GM18873 (cell line): Measurements from ENCODE around the gene TRAPPC3.
"Not testable (repeated sequence)": the region's sequence is repeated elsewhere in the genome, so short reads cannot be mapped to it uniquely, and the experiment has no call there.

ENCODE experiments used
- ATAC-seq: cut with Tn5 transposase; IDR thresholded peaks from one replicate; pipeline ENCODE4 v1.9.1; 2021; ENCODE audit warnings: mild to moderate bottlenecking, moderate library complexity, moderate number of reproducible peaks; ENCODE audit not compliant: unreplicated experiment, low FRiP score

Gene TRAPPC3

DNA sequence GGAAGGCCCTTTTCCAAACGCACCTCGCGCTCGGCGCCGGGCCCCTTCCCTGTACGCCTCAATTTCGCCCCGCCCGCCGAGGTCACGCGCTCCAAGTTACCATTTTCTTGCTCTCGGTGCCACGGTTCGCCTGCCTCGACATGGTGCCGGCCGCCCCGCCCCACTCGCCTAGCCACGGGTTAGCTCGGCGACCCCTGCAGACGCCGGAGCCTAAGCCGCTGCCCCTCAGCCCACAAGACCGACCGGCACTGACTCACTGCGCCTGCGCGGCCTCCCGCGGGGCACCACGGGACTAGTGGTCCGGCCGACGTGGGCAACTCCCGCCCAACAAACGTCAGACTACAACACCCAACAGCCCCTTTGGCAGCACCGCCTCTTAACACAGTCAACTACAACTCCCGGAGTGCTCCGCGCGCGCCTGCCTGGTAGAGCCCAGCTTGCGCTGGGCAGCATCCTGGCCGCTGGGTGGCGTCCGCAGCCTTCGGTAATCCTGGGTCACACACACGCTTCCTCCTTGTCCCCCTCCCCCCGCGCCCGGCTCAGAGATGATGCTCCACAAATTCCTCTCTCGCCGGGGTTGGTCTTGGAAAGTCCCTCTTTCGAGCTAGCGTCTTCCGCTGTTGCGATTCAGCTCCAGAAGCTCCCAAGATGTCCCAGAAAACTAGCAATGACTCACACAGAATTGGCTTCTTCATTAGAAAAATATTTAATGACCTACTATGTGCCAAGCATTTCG lies at the start of gene TRAPPC3:
TRAPPC3 (minus strand) TSS at position 250 of the 736 bp plus-strand sequence; CDS start at position 142, 108 bp downstream.
- peak; percentile 92 for ATAC-seq

DNA sequence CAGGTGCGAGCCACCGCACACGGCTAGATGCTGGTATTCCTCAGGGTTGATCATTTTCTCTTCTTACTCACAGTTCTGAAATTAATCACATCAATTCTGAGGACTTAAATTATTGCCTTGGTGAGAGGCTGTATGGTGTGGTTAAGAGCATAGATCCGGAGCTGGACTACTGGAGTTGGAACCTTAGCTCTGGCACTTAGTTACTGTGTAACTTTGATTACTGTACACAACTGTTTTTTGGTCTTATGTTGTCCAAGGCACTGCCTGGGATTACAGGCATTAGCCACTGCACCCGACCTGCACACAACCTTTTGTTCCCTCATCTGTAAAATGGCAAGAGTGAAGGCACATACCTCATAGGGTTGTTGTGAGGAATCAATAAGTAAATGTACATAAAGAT lies 49.4 kb upstream of the TRAPPC3 start:
- ATAC-seq = no peak

DNA sequence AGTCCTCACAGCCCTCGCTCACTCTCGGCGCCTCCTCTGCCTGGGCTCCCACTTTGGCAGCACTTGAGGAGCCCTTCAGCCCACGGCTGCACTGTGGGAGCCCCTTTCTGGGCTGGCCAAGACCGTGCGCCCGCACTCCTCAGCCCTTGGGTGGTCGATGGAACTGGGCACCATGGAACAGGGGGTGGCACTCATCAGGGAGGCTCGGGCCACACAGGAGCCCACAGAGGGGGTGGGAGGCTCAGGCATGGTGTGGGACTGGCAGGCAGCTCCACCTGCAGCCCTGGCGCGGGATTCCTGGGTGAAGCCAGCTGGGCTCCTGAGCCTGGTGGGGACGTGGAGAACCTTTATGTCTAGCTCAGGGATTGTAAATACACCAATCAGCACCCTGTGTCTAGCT lies 47.5 kb upstream of the TRAPPC3 start:
- not testable (repeated sequence) for ATAC-seq

DNA sequence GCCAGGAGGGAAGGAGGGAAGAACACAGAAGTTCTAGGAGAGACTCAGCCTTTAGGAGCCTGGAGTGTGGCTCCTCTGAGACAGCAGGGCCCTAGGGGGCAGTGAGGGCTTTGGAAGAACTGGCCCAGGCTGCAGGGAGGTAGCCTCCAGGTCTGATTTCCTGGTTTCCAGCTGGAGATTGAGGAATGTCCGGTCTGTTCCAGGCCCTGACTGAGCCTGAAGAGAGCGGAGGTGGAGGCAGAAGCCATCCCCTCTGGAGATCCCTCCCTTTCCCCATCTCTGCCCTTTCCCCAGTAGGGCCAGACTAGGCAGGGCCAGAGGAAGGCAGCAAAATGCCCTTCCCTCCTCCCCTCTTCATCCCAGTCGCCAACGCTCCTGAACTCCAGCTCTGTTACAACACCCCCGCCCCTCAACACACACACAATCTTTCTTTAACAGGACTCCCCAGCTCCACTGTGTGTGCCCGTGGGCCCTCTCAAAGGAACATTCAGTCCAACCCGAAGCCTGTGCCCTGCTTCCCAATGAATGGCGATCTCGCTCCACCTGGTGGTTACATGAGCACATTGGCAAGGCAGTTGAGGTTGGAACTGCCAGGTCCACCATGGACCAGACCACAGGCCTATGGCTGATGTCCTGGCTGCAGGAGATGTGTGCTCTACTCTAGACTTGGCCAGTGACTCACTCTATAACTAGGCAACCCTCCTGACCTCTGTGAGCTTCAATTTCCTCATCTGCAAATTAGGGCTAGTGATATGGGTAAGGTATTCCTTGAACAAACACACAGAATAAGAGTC lies 38.7 kb upstream of the TRAPPC3 start:
- peak; percentile 55 for ATAC-seq

DNA sequence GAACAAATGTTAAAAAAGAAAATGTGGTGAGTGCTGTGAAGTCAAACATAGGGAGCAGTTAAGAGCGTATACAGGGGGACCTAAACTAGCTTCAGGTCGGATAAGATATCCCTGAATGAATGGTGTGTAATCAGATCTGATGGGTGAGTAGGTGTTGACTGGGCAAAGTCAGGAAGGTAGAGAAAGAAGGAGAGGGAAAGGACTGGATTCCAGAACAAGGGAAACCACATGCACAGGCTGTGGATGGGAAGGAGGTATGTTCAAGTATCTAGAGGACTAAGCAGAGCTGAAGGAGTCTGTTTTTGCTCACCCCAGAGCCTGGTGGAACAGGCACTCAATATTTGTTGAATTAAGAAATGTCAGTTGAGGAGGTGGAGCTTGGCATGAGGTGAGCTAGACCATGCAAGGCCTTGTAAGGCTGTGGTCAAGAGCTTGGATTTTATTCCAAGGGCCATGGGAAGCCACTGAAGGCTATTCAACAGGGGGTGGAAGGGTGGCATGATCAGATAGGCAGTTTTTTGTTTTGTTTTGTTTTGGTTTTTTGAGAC lies 34.1 kb upstream of the TRAPPC3 start:
- no peak for ATAC-seq

DNA sequence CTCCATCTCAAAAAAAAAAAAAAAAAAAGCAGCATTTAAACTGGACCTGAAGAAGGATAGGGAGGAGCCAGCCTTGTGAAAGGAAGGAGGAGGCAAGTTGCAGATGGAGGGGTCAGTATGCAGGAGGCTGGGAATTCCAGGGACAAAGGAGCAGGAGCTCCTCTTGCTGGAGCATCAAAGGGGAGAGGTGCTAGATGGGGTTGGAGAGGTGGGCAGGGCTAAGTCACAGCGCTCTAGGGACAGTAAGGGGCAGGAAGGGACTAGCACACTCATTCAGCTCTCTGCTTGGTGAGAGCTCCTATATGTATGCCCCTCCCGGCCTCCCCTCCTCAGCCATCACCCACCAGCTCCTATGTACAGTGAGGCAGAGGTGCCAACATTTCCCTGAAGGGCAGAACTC lies 33.4 kb upstream of the TRAPPC3 start:
- no peak for ATAC-seq

DNA sequence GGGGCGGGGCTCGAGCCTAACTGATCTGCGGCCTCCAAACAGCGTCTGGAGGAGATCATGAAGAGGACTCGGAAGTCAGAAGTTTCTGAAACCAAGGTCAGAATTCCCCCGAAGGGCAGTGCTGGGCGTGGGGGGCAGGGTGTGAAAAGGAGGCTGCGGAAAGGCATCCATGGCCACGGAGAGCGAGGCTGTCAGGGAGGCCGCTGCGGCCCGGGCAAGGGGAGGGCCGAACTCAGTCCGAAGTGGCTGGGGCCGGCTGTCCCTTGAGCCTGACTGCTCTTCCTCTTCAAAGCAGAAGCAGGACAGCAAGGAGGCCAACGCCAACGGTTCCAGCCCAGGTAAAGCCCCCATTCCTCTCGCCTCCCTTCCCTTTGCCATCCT lies 29.9 kb upstream of the TRAPPC3 start:
- ATAC-seq = no peak

DNA sequence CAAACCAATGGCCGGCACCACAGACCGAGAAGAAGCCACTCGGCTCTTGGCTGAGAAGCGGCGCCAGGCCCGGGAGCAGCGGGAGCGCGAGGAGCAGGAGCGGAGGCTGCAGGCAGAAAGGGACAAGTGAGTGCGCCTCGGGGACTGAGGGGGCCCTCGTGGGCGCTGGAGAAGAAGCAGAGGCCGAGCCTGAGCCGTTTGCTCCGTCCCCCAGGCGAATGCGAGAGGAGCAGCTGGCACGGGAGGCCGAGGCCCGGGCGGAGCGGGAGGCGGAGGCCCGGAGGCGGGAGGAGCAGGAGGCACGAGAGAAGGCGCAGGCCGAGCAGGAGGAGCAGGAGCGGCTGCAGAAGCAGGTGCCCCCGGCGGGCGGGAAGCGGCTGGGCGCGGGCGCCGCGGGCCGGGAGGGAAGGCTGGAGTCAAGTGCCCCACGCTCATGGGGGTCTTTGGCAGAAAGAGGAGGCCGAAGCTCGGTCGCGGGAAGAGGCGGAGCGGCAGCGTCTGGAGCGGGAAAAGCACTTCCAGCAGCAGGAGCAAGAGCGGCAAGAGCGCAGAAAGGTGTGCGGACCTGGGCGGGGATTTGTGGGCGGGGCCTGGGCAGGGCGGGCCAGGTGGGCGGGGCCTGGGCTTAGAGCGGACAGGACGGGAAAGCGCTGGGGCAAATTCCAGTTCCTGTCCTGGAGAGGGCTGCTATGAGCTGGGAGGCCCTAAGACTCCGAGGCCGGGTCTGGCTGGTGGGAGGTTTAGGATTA lies 29.4 kb upstream of the TRAPPC3 start:
- no peak for ATAC-seq

DNA sequence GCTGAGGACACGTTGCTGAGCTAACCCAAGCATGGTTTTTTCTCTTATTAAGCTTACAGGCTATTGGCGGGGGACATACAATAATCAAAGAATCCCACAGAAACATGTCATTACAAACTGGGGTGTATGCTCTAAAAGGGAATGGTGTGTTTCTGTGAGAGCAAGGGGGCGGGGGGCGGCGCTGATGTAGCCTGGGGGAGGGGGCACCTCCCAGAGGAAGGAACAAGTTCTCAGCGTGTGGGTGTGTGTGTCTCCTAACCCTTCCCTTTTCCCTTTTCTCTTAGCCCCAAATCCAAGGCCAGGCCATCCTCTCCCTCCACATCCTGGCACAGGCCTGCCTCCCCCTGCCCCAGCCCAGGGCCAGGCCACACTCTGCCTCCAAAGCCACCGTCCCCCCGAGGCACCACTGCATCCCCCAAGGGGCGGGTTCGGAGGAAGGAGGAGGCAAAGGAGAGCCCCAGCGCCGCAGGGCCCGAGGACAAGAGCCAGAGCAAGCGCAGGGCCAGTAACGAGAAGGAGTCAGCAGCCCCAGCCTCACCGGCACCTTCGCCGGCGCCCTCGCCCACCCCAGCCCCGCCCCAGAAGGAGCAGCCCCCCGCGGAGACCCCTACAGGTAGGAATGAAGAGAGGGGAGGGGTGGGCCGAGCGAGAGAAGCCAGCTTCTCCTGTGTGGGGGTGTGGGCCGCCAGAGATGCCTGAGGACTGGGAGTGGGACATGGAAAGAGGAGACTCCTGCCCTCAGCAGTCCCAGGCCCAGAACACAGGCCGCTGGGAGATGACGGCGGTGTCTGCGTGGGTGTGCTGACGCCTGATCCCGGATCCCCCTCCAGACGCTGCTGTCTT lies 28.5 kb upstream of the TRAPPC3 start:
- ATAC-seq = no peak

DNA sequence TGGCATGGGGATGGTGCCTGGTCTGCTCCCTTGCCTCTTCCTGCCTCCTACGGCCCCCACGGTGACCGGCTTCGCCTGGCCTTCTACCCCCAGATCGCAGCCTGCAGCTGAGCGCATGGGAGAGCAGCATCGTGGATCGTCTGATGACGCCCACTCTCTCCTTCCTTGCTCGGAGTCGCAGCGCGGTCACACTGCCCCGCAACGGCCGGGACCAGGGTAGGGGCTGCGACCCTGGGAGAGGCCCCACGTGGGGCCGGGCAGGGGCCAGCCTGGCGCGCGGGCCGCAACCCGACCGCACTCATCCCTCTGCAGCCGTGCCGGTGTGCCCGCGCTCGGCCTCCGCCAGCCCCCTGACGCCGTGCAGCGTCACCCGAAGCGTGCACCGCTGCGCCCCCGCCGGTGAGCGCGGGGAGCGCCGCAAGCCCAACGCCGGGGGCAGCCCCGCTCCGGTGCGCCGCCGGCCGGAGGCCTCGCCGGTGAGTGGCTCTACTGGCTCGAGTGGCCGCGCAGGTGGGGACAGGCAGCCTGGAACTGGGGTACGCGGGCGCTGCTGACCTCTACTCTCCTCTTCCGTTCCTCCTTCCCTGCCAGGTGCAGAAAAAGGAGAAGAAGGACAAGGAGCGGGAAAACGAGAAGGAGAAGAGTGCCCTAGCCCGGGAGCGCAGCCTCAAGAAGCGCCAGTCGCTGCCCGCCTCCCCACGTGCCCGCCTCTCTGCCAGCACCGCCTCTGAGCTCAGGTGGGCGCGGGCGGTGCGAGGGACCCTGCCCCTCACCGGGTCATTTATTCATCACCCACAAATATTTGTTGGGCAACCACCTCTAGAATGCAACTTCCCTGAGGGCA lies 27.0 kb upstream of the TRAPPC3 start:
- ATAC-seq = no peak

DNA sequence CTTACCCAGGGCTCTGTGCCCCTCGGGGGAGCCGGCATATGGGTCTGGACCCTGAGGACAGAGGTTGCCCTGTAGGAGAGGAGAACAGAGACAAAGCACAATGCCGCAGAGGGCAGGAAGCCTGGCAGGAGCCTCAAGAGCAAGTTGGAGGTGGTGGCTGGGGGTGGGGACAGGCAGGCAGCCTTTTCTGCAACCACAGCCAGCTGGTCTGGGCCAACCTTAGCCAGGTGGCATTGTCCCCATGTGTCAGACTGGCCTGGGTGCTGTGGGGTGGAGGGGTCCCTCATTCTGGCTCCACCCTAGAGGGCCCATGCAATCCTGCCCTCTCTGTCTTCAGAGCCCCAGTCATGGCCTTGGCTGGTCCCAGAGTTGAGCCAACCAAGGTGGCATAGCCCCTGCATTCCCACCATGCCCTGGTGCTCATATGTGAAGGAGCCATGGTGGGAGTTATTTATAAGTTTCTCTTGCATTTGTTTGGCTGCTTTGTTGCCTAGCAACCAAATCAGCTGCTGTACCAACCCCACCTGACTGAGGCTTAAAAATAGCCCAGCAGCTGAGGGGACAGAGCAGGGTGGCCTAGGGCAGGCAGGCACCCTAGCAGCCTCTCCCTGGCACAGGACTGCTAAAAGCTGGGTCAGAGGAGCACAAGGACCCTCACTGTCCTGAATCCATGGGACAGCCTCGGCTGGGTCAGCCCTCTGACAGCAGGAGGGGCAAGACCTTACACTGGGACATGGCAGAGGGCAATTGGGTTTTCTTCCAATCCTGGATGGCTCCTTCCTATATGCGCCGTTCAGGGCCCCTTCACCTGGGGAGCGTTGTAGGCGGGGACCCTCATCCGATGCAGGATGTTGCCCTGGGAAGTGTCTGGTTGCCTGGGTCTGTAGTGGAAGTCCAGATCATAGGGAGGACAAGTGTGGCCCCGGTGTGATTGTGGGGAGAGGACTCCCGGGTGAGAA lies 26.1 kb upstream of the TRAPPC3 start:
- no peak for ATAC-seq

DNA sequence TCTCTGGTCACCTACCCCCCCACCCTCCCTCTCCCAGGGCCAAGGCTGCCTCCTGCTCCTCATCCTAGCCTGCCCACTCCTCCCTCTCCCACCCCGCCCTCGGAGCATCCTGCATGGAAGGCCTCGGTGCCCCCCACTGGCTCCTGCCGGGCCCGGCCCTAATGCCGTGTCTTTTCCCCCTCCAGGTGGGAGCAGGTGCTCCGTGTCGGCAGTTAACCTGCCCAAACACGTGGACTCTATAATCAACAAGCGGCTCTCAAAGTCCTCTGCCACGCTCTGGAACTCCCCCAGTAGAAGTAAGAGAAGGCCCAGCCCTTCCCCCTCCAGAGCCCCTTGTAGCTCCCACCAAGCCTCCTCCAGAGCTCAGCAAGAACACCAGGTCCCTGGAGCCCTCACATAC lies 25.4 kb upstream of the TRAPPC3 start:
- ATAC-seq = no peak

DNA sequence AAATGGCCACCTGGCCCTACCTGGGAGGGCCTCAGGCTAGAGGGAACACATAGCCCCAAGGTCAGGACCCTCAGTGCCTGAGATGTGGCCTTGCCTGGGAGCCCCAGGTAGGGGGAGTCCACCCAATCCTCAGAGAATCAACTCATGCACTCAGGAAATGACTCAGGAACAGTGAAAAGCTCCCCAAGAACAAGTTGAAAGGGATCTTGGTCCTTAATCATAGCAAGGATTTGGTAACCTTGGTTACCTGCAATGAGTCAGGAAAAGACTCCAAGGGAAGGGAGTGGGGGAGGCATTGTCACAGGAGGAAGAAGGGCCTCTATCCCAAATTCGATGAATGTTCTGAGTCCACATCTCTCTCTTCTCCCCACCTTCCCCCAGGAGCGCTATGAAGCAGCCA lies 23.7 kb upstream of the TRAPPC3 start:
- no peak for ATAC-seq

DNA sequence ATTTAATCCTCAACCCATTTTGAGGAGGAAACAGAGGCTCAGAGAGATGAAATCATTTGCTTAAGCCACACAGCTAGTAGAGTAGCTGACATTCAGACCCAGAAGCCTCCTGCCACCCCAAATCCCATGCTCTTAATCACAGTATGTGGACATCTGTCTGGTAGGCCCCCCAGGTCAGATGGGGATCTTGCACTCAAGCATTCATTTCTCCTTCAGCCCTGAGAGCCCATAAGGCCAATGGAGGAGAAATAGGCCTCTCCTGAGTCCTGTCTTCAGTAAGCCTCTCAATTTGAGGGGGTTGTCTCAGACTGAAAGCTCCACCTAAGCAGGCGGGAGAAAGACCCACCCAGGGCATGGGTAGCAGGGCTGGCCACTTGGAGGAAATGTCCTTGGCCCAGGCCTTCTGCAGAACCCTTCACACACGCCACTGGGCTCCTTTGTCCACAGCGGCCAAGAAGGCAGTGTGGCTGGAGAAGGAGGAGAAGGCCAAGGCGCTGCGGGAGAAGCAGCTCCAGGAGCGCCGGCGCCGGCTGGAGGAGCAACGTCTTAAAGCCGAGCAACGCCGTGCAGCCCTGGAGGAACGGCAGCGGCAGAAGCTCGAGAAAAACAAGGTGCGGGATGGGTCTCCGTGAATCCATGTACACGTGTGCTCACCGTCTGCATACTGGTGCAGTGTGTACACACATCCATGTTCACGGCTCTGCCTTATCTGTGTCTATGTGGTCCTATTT lies 22.9 kb upstream of the TRAPPC3 start:
- ATAC-seq = no peak

DNA sequence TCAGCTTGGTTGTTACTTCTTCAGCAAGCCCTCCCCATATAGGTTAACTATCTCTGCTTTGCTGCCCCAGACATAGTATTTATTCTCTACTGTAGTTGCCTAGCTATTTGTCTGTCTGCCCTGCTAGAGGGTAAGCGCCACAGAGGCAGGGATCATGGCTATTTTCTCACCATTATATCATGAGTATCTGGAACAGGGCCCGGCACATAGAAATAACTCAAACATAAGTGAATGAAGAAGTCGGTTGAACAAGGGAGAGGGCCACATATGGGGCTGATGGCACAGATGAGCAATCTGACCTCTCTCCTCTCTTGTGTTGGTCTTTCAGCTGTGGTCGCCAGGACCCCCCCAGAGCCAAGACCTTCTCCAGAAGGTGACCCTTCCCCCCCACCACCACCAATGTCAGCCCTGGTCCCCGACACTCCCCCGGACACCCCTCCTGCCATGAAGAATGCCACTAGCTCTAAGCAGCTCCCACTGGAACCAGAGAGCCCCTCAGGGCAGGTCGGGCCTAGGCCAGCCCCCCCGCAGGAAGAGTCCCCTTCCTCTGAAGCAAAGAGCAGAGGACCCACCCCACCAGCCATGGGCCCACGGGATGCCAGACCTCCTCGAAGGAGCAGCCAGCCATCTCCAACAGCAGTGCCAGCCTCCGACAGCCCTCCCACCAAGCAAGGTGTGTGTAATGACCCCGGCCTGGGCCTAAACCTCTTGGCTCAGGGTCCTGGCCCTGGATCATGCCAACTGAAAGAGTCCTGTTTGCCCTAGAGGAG lies 21.5 kb upstream of the TRAPPC3 start:
- ATAC-seq = no peak

DNA sequence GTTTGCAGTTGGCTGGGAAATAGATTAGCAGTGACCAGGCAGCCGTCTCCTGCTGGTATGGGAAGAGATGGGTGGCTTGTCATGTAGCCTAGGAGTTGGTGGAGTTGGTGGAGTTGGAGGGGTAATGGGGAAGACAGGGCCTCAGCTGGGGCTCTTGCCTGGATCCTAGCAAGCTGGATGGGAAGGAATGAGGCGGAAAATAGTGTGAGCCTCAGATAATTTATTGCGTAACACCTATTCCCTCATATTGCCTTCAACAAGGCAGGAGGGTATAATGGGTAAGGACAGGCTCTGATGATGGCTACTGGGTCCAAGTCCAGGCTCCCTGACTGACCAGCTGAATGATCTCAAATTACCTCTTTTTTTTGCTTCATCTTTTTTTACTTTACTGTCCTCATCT lies 19.2 kb upstream of the TRAPPC3 start:
- ATAC-seq = no peak
